Measurements from ENCODE around the gene ZDHHC16.
A peak's percentile ranks its signal among the peaks of the same experiment; 100 is the strongest.

ZDHHC16 gene

DNA sequence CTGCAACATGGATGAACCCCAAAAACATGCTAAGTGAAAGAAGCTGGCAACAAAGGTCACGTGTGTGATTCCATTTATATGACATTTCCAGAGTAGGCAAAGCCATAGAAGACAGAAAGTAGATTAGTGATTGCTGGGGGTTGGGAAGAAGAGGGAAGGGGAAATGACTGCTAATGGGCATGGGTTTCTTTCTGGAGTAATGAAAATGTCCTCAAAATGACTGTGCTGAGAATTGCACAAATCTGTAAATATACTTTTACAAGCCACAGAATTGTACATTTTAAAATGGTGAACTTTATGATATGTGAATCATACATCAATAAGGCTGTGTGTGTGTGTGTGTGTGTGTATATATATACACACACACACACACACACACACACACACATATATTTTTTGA lies 36.4 kb downstream of the ZDHHC16 start:
- no peak for DNase-seq

GRCh38 chr10:97483506-97483905 lies 37.5 kb downstream of the ZDHHC16 start:
- no peak for DNase-seq

- DNase-seq = no peak
These were observed 37.9 kb downstream of the ZDHHC16 start for GRCh38 chr10:97483921-97484320.

GRCh38 chr10:97485647-97486281 lies 39.8 kb downstream of the ZDHHC16 start:
- DNase-seq = no peak

DNA sequence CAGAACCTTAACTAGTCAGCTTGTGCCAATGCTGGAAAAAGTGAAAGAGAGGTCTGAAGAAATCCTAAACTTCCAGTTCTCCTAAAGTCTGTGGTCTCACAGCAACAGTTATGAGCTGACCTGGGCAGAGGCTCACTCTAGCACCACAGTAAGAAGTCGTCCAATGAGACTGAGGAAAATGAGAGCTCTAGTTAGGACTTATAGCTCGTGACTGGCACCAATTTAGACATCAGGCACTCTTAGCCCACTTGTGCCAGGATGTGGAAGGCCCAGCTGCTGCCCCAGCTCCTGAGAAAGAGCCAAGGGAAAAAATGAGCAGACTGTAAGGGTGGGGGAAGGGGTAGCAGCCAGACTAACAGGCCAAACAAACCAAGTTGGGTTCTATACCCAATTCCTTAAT lies 44.6 kb downstream of the ZDHHC16 start:
- no peak for DNase-seq

DNA sequence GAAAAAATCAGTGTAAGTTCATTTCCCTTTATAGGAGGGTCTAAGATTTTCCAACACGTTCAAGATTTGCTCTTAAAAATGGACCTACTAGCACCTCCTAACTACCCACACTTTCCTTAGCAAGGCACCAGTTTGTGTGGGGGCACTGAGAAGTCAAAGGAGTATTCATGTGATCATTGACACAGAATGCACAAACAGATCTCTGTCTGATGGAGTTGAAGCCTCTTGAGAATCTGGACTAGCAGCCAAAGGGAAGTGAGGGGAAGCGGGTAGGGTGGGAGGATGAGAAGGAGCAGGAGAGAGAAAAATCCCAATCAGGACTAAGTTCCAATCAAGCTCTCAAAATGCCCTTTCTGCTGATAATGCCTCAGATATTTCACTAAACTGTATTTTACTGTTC lies 48.2 kb downstream of the ZDHHC16 start:
- no peak for DNase-seq

GRCh38 chr10:97494863-97495506 lies 49.0 kb downstream of the ZDHHC16 start:
- DNase-seq = no peak

DNA sequence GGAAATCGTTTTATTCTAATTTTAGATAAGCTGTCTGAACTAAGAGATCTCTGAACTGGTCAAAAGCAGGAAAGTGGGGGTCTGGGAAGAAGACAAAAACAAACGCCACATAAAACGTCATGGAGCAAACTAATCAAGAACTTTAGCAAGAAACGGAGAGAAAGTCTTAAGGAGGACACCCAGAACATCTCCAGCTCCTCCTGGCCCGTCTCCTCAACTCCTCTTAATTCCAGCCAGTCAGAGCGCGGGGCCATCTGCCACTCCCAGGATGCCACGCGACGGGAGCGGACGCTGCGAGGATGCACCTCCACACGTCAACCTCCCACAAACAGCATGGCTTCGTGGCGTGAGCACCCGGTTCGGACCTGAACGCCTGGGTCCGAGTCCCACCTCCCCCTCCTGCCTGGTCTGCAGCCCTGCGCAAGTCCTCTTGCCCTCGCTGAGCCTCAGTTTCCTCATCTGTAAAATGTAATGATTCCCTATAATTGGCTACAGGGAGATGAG lies 51.6 kb downstream of the ZDHHC16 start:
- DNase-seq = peak; percentile 87

GRCh38 chr10:97498076-97498840 lies 52.3 kb downstream of the ZDHHC16 start, which contains the start of gene MMS19:
TSS of gene MMS19 (minus strand) at chr10:97498422. CDS start at chr10:97498384, 38 bp downstream.
- DNase-seq = peak; percentile 99

GRCh38 chr10:97498841-97499560 lies 53.0 kb downstream of the ZDHHC16 start, which contains the start of gene UBTD1:
TSS of gene UBTD1 (plus strand) at chr10:97498924. CDS start at chr10:97499204, 280 bp downstream.
- peak; percentile 61 for DNase-seq

GRCh38 chr10:97499561-97500296 lies 53.8 kb downstream of the ZDHHC16 start:
- DNase-seq = peak; percentile 77

DNA sequence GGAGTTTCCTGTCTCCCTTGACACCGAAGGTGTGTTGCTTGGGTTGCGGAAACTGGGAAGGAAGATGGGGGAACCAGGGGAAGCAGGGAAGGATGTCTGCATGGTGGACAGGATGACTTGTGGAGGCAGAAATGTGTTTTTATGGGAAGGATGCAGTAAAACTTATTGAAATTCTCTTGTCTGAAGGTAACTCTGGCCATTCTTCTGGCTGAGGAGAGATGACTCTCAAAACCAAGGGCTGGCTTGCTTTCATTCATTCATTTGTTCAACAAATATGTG lies 54.3 kb downstream of the ZDHHC16 start:
- no peak for DNase-seq

DNA sequence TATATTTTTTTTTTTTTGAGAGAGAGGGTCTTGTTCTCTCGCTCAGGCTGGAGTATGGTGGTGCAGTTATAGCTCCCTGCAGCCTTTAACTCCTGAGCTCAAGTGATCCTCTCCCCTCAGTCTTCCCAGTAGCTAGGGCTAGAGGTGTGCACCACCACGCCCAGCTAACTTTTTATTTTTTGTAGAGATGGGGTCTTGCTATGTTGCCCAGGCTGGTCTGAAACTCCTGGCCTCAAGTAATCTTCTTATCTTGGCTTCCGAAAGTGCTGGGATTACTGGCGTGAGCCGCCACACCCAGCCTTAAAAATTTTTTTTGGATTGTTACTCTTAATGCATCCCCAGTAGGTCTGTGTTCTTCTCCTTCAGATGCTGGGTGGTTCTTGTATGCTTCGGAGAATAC lies 56.9 kb downstream of the ZDHHC16 start:
- DNase-seq = no peak

- DNase-seq = no peak
These were observed 57.4 kb downstream of the ZDHHC16 start for GRCh38 chr10:97503406-97503805.

GRCh38 chr10:97505152-97505551 lies 59.2 kb downstream of the ZDHHC16 start:
- no peak for DNase-seq

- DNase-seq = no peak
These were observed 60.4 kb downstream of the ZDHHC16 start for GRCh38 chr10:97506199-97506991.
